VCaP (cell line): ENCODE results near the gene SMIM43.

Source experiments
- H3K27ac ChIP-seq: fragments of 450-650 bp; 2 replicates; pipeline ENCODE4 v1.5.1; 2017
- CTCF ChIP-seq: fragments of 450-650 bp; conservative IDR thresholded peaks from 2 replicates; pipeline ENCODE4 v1.5.1; 2017; ENCODE audit warnings: mild to moderate bottlenecking, moderate library complexity

Gene SMIM43

GRCh38 chr4:121789960-121790829 is 25.2 kb upstream of the SMIM43 start:
- H3K27ac ChIP-seq: no peak overlapping the region
- no peak for TF ChIP-seq CTCF

- TF ChIP-seq CTCF: no peak
- H3K27ac ChIP-seq: no peak overlapping the region
Measured at GRCh38 chr4:121789455-121789854, 24.5 kb upstream of the SMIM43 start.

- no peak overlapping the region for H3K27ac ChIP-seq
- TF ChIP-seq CTCF: no peak
Measured at GRCh38 chr4:121788896-121789295, 23.9 kb upstream of the SMIM43 start.

GRCh38 chr4:121786221-121786620 is 21.3 kb upstream of the SMIM43 start:
- no peak overlapping the region for H3K27ac ChIP-seq
- no peak for TF ChIP-seq CTCF

GRCh38 chr4:121785479-121785878 is 20.5 kb upstream of the SMIM43 start:
- no peak for TF ChIP-seq CTCF
- H3K27ac ChIP-seq: no peak overlapping the region

- no peak for TF ChIP-seq CTCF
- no peak overlapping the region for H3K27ac ChIP-seq
Measured at GRCh38 chr4:121784975-121785374, 20.0 kb upstream of the SMIM43 start.

- H3K27ac ChIP-seq: no peak overlapping the region
- TF ChIP-seq CTCF: no peak
Measured at GRCh38 chr4:121784401-121784800, 19.4 kb upstream of the SMIM43 start.
